Measurements from ENCODE around the gene KMT2A. TPM values are rescaled to one million over a fixed set of nuclear protein-coding genes. Genes with fewer than 3 reads are reported as not detected.
A peak's percentile ranks its signal among the peaks of the same experiment; 100 is the strongest.
"Not testable (repeated sequence)": the region's sequence is repeated elsewhere in the genome, so short reads cannot be mapped to it uniquely, and the experiment has no call there.

KMT2A gene
- total RNA-seq, 1 experiment from 2014 or later: 52.0 TPM

DNA sequence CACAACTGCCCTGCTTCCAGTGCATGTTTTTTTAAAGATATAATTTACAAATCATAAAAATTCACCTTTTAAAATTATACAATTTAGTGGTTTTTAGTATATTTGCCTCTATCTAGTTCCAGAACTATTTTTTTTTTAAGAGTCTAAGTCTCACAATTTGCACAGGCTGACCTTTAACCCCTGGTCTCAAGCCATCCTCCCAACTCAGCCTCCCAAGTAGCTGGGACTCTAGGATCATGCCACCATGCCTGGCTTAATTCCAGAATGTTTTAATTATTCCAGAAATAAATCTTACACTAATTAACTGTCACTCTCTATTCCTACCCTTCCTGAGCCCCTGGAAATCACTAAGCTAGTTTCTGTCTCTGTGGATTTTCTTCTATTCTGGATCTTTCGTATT, 134.5 kb downstream of the KMT2A start:
- TF ChIP-seq, protein P1, sequence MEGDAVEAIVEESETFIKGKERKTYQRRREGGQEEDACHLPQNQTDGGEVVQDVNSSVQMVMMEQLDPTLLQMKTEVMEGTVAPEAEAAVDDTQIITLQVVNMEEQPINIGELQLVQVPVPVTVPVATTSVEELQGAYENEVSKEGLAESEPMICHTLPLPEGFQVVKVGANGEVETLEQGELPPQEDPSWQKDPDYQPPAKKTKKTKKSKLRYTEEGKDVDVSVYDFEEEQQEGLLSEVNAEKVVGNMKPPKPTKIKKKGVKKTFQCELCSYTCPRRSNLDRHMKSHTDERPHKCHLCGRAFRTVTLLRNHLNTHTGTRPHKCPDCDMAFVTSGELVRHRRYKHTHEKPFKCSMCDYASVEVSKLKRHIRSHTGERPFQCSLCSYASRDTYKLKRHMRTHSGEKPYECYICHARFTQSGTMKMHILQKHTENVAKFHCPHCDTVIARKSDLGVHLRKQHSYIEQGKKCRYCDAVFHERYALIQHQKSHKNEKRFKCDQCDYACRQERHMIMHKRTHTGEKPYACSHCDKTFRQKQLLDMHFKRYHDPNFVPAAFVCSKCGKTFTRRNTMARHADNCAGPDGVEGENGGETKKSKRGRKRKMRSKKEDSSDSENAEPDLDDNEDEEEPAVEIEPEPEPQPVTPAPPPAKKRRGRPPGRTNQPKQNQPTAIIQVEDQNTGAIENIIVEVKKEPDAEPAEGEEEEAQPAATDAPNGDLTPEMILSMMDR (IDR thresholded peaks at IDR 0.05; ENCODE audit: unreplicated experiment): no peak
- Mint-ChIP-seq H3K9me3 (ENCODE audit: unreplicated experiment) (no peaks in the 10 kb centered on the region), H3K27ac (ENCODE audit: low read depth, unreplicated experiment) (no peak overlapping the region), H3K27me3 (ENCODE audit: insufficient read depth, unreplicated experiment) (no peaks in the 10 kb centered on the region), H3K4me1 (ENCODE audit: insufficient read depth, unreplicated experiment) (peaks cover 16% of the 10 kb centered on the region), H3K36me3 (ENCODE audit: insufficient read depth, unreplicated experiment) (peaks cover 3% of the 10 kb centered on the region), H3K4me3 (ENCODE audit: unreplicated experiment) (no peak overlapping the region)
- intact Hi-C loops (cut with micrococcal nuclease): no loop called here
- BruUV-seq (replicated peaks): no TSS peak
- POLR2A ChIA-PET: interaction anchor here (0.6 to 4.3 kb wide), 3 partner anchors 8 to 36 kb away, joined by 3 to 28 read pairs (median 4); partner anchors contain the start of gene PHLDB1
- no peak for DNase-seq (ENCODE audit: unreplicated experiment)
- CTCF ChIA-PET: interaction anchor here (0.7 kb wide), 1 partner anchor 191 kb away, joined by 3 read pairs; no protein-coding TSS in a partner anchor

DNA sequence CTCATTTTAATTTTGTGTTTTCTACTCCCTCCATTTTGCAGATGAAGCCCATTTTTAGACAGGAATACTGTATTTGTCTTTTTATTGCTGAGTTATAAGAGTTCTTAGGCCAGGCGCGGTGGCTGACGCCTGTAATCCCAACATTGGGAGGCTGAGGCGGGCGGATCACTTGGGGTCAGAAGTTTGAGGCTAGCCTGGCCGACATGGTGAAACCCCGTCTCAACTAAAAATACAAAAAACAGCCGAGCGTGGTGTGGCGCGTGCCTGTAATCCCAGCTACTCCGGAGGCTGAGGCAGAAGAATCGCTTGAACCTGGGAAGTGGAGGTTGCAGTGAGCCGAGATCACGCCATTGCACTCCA, 135.4 kb downstream of the KMT2A start:
- ChIA-PET POLR2A (interaction anchor here (0.6 to 4.3 kb wide), 6 partner anchors 22 to 131 kb away, joined by 3 to 28 read pairs (median 4); no protein-coding TSS in a partner anchor), CTCF (interaction anchor here (0.7 kb wide), 1 partner anchor 531 kb away, joined by 4 read pairs; no protein-coding TSS in a partner anchor)
- H3K9me3 Mint-ChIP-seq (ENCODE audit: unreplicated experiment); H3K27me3 Mint-ChIP-seq (ENCODE audit: insufficient read depth, unreplicated experiment); H3K36me3 Mint-ChIP-seq (ENCODE audit: insufficient read depth, unreplicated experiment); DNase-seq (ENCODE audit: unreplicated experiment); intact Hi-C loops (cut with micrococcal nuclease): not testable (repeated sequence)
- BruUV-seq (replicated peaks): TSS peak; percentile 73
- Mint-ChIP-seq H3K27ac (ENCODE audit: low read depth, unreplicated experiment) (peak overlapping the region; percentile 25), H3K4me3 (ENCODE audit: unreplicated experiment) (peak overlapping the region; percentile 84), H3K4me1 (ENCODE audit: insufficient read depth, unreplicated experiment) (peaks cover 20% of the 10 kb centered on the region)

DNA sequence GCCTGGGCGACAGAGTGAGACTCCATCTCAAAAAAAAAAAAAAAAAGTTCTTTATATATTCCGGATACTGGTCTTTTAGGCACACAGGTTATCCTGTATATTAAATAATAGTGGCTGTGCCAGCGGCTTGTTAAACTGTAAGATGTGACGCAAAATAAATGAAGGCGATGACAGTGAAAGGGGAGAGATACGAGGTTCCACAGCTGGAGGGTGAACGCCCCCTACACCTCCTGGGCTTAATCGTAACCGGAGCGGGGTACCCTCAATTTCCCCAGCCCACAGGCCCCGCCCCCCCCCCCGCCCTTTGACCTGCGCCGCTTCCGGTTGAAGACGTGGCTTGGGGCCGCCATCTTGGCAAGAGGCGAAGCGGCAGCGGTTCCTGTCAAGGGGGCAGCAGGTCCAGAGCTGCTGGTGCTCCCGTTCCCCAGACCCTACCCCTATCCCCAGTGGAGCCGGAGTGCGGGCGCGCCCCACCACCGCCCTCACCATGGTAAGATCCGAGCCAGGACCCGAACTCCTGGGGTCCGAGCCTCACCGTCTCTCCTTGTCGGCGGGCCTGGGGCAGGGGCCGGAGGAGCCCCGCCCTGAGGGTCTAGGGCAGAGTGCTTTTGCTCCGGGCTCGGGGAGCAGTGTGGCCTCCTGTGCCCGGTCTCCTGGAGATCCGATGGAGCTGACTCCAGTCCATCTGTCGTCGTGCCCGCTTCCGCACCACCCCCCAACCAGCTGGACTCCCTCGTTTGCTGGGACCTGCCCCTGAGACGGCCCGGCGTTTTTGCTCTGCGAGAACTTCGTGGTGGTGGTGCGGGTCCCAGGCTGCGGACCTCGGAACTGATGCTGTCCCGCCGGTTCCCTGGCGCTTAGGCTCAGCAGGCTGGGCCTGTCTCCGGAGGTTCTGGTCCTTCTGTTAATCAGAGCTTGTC, 136.0 kb downstream of the KMT2A start, which contains the start of gene ARCN1:
Gene ARCN1 (plus strand): TSS at position 349 of the 920 bp plus-strand sequence. CDS start 139 bp downstream, at position 488.
- intact Hi-C loops (cut with micrococcal nuclease): no loop called here
- Mint-ChIP-seq H3K4me3 (ENCODE audit: unreplicated experiment) (peak within 1 kb of the TSS; percentile 84), H3K4me1 (ENCODE audit: insufficient read depth, unreplicated experiment) (peaks cover 20% of the 10 kb centered on the region), H3K36me3 (ENCODE audit: insufficient read depth, unreplicated experiment) (peaks cover 7% of the 10 kb centered on the region), H3K9me3 (ENCODE audit: unreplicated experiment) (no peaks in the 10 kb centered on the region), H3K27me3 (ENCODE audit: insufficient read depth, unreplicated experiment) (no peaks in the 10 kb centered on the region), H3K27ac (ENCODE audit: low read depth, unreplicated experiment) (peak within 1 kb of the TSS; percentile 81)
- TF ChIP-seq, protein P1 (IDR thresholded peaks at IDR 0.05; ENCODE audit: unreplicated experiment): no peak
- peak; percentile 70 for DNase-seq (ENCODE audit: unreplicated experiment)
- ChIA-PET POLR2A (interaction anchor here (0.6 to 4.3 kb wide), 8 partner anchors 21 to 170 kb away, joined by 3 to 28 read pairs (median 3); no protein-coding TSS in a partner anchor), CTCF (interaction anchor here (0.6 to 0.9 kb wide), 3 partner anchors 23 to 530 kb away, joined by 3 to 4 read pairs (median 3); no protein-coding TSS in a partner anchor)
- BruUV-seq (replicated peaks): no TSS peak

DNA sequence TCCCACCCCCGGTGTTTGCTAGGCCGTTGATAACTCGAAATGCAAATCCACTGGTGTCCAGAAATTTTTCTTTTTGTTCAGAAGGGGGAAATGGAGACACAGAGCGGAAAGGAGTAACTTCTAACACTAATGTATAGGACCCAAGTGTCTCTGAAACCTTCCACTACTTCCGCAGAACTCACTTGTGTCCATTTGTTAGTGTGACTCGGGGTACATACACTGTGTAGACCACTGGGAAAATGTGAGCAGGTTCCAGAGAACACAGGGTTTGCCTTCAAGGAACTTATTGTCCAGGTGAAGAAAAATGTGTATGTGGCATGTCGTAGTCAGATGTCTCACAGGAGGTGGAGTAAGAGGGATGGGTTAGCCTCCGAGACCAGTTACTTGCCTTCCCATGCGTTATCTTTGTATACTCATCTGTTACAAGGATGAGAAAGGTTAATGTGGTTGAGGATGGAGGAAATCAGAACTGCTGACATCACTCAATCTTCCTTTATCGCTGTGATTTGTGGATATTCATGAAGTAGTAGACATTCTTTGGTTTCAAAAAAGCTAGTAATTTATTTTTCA, 136.8 kb downstream of the KMT2A start:
- CTCF ChIA-PET: interaction anchor here (0.6 to 0.9 kb wide), 2 partner anchors 22 to 27 kb away, joined by 3 read pairs; no protein-coding TSS in a partner anchor
- Mint-ChIP-seq H3K27me3 (ENCODE audit: insufficient read depth, unreplicated experiment) (no peaks in the 10 kb centered on the region), H3K4me3 (ENCODE audit: unreplicated experiment) (peak overlapping the region; percentile 84), H3K36me3 (ENCODE audit: insufficient read depth, unreplicated experiment) (peaks cover 7% of the 10 kb centered on the region), H3K9me3 (ENCODE audit: unreplicated experiment) (no peaks in the 10 kb centered on the region), H3K27ac (ENCODE audit: low read depth, unreplicated experiment) (peak overlapping the region; percentile 81), H3K4me1 (ENCODE audit: insufficient read depth, unreplicated experiment) (peaks cover 20% of the 10 kb centered on the region)
- POLR2A ChIA-PET: interaction anchor here (0.6 to 4.3 kb wide), 6 partner anchors 21 to 662 kb away, joined by 3 to 28 read pairs (median 4); no protein-coding TSS in a partner anchor
- TF ChIP-seq, protein P1 (IDR thresholded peaks at IDR 0.05; ENCODE audit: unreplicated experiment): no peak
- intact Hi-C loops (cut with micrococcal nuclease): no loop called here
- BruUV-seq (replicated peaks): TSS peak; percentile 50
- DNase-seq (ENCODE audit: unreplicated experiment): peak; percentile 41

All from MCF 10A (cell line).